Measurements from ENCODE around the gene PAQR7.

PAQR7 gene

DNA sequence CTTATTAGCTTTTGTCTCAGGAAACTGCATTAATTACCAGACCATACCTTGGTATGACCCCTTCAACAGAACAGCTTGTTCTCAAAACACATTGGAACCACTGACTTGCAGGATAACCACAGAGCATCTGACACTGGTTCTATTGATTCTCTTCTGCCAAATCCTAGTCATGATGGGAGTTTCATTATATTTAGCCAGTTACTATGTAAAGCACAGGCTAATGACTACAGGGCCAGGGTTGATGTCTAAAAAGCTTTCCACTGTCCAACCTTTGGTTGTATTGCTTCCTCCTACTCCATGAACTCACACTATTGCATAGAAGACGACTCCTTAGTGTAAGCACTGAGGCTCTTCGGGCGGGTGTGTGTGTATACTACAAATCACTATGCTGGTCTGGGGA lies 27.0 kb upstream of the PAQR7 start:
- no peak for TF ChIP-seq CTCF (conservative IDR thresholded peaks at IDR 0.05; ENCODE audit: low read depth, low read length)
- no peak overlapping the region for H3K4me3 ChIP-seq (ENCODE audit: low read length)
- no peak for DNase-seq (ENCODE audit: low read depth)

- TF ChIP-seq CTCF (conservative IDR thresholded peaks at IDR 0.05; ENCODE audit: low read depth, low read length) = no peak
- DNase-seq (ENCODE audit: low read depth) = no peak
- no peak overlapping the region for H3K4me3 ChIP-seq (ENCODE audit: low read length)
Observed at GRCh38 chr1:25900219-25900618, 24.7 kb upstream of the PAQR7 start.

DNA sequence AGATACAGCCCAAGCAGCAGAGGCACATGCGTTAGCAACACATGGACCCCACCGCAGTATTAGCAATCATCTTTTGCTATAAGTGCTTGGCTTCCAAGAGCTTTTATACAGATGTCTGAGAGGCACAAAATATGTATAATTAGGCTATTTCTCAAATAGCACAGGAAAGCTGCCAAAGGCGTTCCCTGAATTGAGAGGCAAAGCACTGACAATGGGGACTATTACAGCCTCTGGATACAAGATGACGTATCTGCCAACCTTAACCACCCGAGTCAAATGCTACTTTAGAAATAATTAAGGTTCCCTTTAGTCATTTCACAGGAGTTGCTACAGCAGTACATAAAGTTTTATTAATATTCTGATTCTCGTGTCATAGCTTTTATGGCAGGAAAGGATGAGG lies 24.3 kb upstream of the PAQR7 start:
- H3K4me3 ChIP-seq (ENCODE audit: low read length) = no peak overlapping the region
- no peak for TF ChIP-seq CTCF (conservative IDR thresholded peaks at IDR 0.05; ENCODE audit: low read depth, low read length)

GRCh38 chr1:25898223-25899015 lies 22.9 kb upstream of the PAQR7 start:
- TF ChIP-seq CTCF (conservative IDR thresholded peaks at IDR 0.05; ENCODE audit: low read depth, low read length) = no peak
- H3K4me3 ChIP-seq (ENCODE audit: low read length) = no peak overlapping the region
- no peak for DNase-seq (ENCODE audit: low read depth)

More for the DNA sequence above, 24.3 kb upstream of the PAQR7 start:
- DNase-seq (ENCODE audit: low read depth) = no peak

GRCh38 chr1:25897754-25898153 lies 22.2 kb upstream of the PAQR7 start:
- DNase-seq (ENCODE audit: low read depth) = no peak
- no peak for TF ChIP-seq CTCF (conservative IDR thresholded peaks at IDR 0.05; ENCODE audit: low read depth, low read length)
- no peak overlapping the region for H3K4me3 ChIP-seq (ENCODE audit: low read length)

- no peak for DNase-seq (ENCODE audit: low read depth)
- TF ChIP-seq CTCF (conservative IDR thresholded peaks at IDR 0.05; ENCODE audit: low read depth, low read length) = no peak
- no peak overlapping the region for H3K4me3 ChIP-seq (ENCODE audit: low read length)
Observed at GRCh38 chr1:25896266-25896665, 20.8 kb upstream of the PAQR7 start.

DNA sequence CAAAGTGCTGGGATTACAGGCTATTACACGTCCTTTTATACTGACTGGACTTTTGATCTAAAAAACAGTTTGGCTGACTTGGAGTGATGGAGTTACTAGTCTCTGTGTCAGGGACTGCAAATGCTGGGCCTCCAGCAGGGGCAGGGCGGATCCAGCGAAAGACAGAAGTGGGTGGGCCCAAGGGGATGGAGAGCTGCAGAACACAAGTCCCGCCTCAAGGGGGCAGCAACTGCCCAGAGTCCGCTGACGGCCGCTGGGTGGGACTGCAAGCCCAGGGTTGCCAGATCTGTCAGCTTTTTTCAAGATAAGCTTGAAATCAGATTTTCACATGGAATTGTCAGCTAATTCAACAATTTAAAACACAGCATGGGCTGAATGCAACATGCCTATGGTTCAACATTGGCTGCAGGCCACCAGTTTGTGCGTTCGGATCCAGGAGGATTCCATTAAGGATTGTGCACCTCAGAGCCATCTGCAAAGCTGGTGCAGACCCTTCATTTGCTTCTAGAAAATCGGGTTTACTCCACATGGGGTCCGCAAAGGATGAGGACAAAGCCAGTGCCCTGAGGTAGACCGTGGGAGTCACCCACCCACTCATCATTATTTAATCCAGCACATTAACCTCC lies 20.0 kb upstream of the PAQR7 start:
- no peak overlapping the region for H3K4me3 ChIP-seq (ENCODE audit: low read length)
- TF ChIP-seq CTCF (conservative IDR thresholded peaks at IDR 0.05; ENCODE audit: low read depth, low read length) = peak; percentile 97
- peak; percentile 72 for DNase-seq (ENCODE audit: low read depth)
